GM23338 (cell line): ENCODE results near the gene TMEM217. TPM values are rescaled to one million over a fixed set of nuclear protein-coding genes. Genes with fewer than 3 reads are reported as not detected.

Experiments used
- ATAC-seq: fragments of 200-7000 bp; cut with Tn5 transposase; 3 replicates; pipeline ENCODE4 v1.9.1; 2020
- DNase-seq: peaks from one replicate; pipeline ENCODE4 v3.0.0-alpha.2; 2015; ENCODE audit warnings: low spot score
- H2AFZ ChIP-seq: fragments of 200-600 bp; sonication (generic); 2 replicates; pipeline ENCODE4 v1.8.0; 2016; ENCODE audit warnings: antibody characterized with exemption, mild to moderate bottlenecking, moderate library complexity
- H3F3A ChIP-seq: fragments of 200-600 bp; sonication (generic); replicated peaks from 2 replicates; pipeline ENCODE4 v1.8.0; 2017; ENCODE audit warnings: antibody characterized with exemption, mixed run types, low read depth
- H3K27ac ChIP-seq: fragments of 200-600 bp; sonication (generic); 2 replicates; pipeline ENCODE4 v1.6.1; 2016; ENCODE audit warnings: low read depth
- H3K27me3 ChIP-seq: fragments of 200-600 bp; sonication (generic); 2 replicates; pipeline ENCODE4 v1.8.0; 2016; ENCODE audit warnings: mild to moderate bottlenecking, mixed run types, moderate library complexity; ENCODE audit not compliant: insufficient read depth
- H3K36me3 ChIP-seq: fragments of 200-600 bp; sonication (generic); 2 replicates; pipeline ENCODE4 v1.8.0; 2016; ENCODE audit warnings: mild to moderate bottlenecking; ENCODE audit not compliant: insufficient read depth
- H3K4me1 ChIP-seq: fragments of 200-600 bp; sonication (generic); 2 replicates; pipeline ENCODE4 v1.8.0; 2016; ENCODE audit warnings: mild to moderate bottlenecking, moderate library complexity; ENCODE audit not compliant: insufficient read depth
- H3K4me2 ChIP-seq: fragments of 200-600 bp; sonication (generic); 2 replicates; pipeline ENCODE4 v1.7.1; 2017; ENCODE audit warnings: mixed run types
- H3K4me3 ChIP-seq: fragments of 200-600 bp; sonication (generic); 2 replicates; pipeline ENCODE4 v1.6.1; 2016; ENCODE audit warnings: mixed run types
- H3K79me2 ChIP-seq: fragments of 200-600 bp; sonication (generic); replicated peaks from 2 replicates; pipeline ENCODE4 v1.8.0; 2017; ENCODE audit warnings: mild to moderate bottlenecking; ENCODE audit not compliant: insufficient read depth
- H3K9me2 ChIP-seq: fragments of 200-600 bp; sonication (generic); 2 replicates; pipeline ENCODE4 v1.8.0; 2017; ENCODE audit not compliant: insufficient read depth
- H4K20me1 ChIP-seq: fragments of 200-600 bp; sonication (generic); replicated peaks from 2 replicates; pipeline ENCODE4 v1.8.0; 2017; ENCODE audit warnings: mild to moderate bottlenecking; ENCODE audit not compliant: insufficient read depth
- H3K27ac Mint-ChIP-seq: 2 replicates; pipeline ENCODE4 v1.8.0; 2020; ENCODE audit warnings: inconsistent platforms, mild to moderate bottlenecking, moderate library complexity, mixed read lengths
- H3K27me3 Mint-ChIP-seq: 3 replicates; pipeline ENCODE4 v1.8.0; 2022; ENCODE audit warnings: low read depth, mild to moderate bottlenecking, moderate library complexity, mixed read lengths, inconsistent platforms; ENCODE audit not compliant: insufficient read depth, poor library complexity
- H3K36me3 Mint-ChIP-seq: 3 replicates; pipeline ENCODE4 v1.8.0; 2021; ENCODE audit warnings: low read depth, mild to moderate bottlenecking, inconsistent platforms, moderate library complexity, mixed read lengths
- H3K4me1 Mint-ChIP-seq: 3 replicates; pipeline ENCODE4 v1.8.0; 2020; ENCODE audit warnings: mild to moderate bottlenecking, inconsistent platforms, mixed read lengths
- H3K4me3 Mint-ChIP-seq: 3 replicates; pipeline ENCODE4 v1.8.0; 2021; ENCODE audit warnings: moderate library complexity, mild to moderate bottlenecking, inconsistent platforms, mixed read lengths
- H3K9me3 Mint-ChIP-seq: 3 replicates; pipeline ENCODE4 v1.8.0; 2020; ENCODE audit warnings: moderate library complexity, mild to moderate bottlenecking, inconsistent platforms, mixed read lengths
- CREB1 ChIP-seq: fragments of 250-450 bp; sonication (Bioruptor Pico); IDR thresholded peaks from 2 replicates; pipeline ENCODE4 v1.5.0; 2020; ENCODE audit warnings: low read depth, mild to moderate bottlenecking, moderate library complexity
- EZH2 ChIP-seq: fragments of 200-600 bp; sonication (generic); IDR thresholded peaks from one replicate; pipeline ENCODE4 v1.8.0; 2017; ENCODE audit warnings: antibody characterized with exemption, mild to moderate bottlenecking, low read depth; ENCODE audit not compliant: unreplicated experiment
- JUNB ChIP-seq: IDR thresholded peaks from one replicate; pipeline ENCODE4 v1.6.1; 2016; ENCODE audit warnings: antibody characterized with exemption; ENCODE audit not compliant: unreplicated experiment
- NANOG ChIP-seq: IDR thresholded peaks from 2 replicates; pipeline ENCODE4 v1.6.1; 2016; ENCODE audit warnings: antibody characterized with exemption, borderline replicate concordance
- POLR2AphosphoS5 ChIP-seq: IDR thresholded peaks from 2 replicates; pipeline ENCODE4 v1.6.1; 2016; ENCODE audit warnings: antibody characterized with exemption, low read depth
- STAT1 ChIP-seq: IDR thresholded peaks from one replicate; pipeline ENCODE4 v1.6.1; 2016; ENCODE audit warnings: antibody characterized with exemption; ENCODE audit not compliant: unreplicated experiment
- ZNF114 ChIP-seq: fragments of 250-450 bp; sonication (Bioruptor Pico); IDR thresholded peaks from 2 replicates; pipeline ENCODE4 v1.5.0; 2020; ENCODE audit warnings: mild to moderate bottlenecking, moderate library complexity
- ZNF331 ChIP-seq: fragments of 250-450 bp; sonication (Bioruptor Pico); IDR thresholded peaks from 2 replicates; pipeline ENCODE4 v1.5.0; 2020; ENCODE audit warnings: low read depth, mild to moderate bottlenecking, moderate library complexity
- polyA plus RNA-seq: library from polyadenylated mRNA; unstranded; fragments of >200 nt; fragmentation: Nextera tagmentation; extraction: Ambion mirVana; gene quantifications from 2 replicates; pipeline ENCODE4 v1.2.1, GENCODE V29; 2016
- total RNA-seq: library from RNA; depleted of rRNA; stranded (reverse); fragments of >200 nt; shearing (Covaris generic); gene quantifications from 2 replicates; pipeline ENCODE4 v1.2.3, GENCODE V29; 2014
- TF ChIP-seq, protein P1 (sequence below): IDR thresholded peaks from one replicate; pipeline ENCODE4 v1.6.1; 2018; ENCODE audit warnings: antibody characterized with exemption; ENCODE audit not compliant: unreplicated experiment
- TF ChIP-seq, protein P2 (sequence below), 2 experiments: fragments of 200-600 bp in 1 of 2; sonication (generic) in 1 of 2; conservative IDR thresholded peaks; 2 replicates each; pipeline versions ENCODE4 v1.5.1 to v1.6.1; 2016 to 2017; ENCODE audit warnings: antibody characterized with exemption in 2 of 2, low read depth in 2 of 2, mild to moderate bottlenecking in 2 of 2, moderate library complexity in 1 of 2
- TF ChIP-seq, protein P3 (sequence below): IDR thresholded peaks from 2 replicates; pipeline ENCODE4 v1.6.1; 2016; ENCODE audit warnings: antibody characterized with exemption

Gene TMEM217
- total and polyA plus RNA-seq, 2 experiments from 2014 or later, result 1.3 TPM; not detected in 1

DNA sequence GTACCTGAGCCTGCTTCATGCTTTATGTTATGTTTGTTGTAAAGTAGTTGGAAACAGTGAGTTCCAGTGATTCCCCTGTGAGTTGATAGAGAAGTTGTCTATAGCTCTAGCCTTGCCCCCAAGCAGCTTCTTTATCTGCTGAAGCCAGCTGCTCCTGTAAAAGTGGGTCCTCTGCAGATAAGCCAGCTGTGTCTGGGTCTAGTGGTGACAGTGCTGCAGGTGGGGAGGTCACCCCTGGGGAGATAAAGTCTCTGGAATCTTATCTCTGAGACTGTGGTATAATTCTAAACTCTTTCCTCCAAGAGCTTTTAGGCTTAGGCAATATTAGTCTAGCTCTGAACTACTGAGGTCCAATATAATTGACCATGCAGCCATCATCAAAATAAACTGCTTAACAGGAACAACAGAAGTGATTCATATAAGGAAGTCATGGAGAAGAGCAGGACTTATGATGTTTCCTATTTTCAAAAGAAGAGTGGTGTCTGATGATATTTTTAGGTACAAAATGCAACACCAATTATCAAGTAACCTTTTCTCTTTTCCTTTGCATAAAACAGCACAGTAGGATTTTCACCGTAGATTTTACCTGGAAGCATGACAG, 44.2 kb upstream of the TMEM217 start (continued):
- TF ChIP-seq, protein P1, sequence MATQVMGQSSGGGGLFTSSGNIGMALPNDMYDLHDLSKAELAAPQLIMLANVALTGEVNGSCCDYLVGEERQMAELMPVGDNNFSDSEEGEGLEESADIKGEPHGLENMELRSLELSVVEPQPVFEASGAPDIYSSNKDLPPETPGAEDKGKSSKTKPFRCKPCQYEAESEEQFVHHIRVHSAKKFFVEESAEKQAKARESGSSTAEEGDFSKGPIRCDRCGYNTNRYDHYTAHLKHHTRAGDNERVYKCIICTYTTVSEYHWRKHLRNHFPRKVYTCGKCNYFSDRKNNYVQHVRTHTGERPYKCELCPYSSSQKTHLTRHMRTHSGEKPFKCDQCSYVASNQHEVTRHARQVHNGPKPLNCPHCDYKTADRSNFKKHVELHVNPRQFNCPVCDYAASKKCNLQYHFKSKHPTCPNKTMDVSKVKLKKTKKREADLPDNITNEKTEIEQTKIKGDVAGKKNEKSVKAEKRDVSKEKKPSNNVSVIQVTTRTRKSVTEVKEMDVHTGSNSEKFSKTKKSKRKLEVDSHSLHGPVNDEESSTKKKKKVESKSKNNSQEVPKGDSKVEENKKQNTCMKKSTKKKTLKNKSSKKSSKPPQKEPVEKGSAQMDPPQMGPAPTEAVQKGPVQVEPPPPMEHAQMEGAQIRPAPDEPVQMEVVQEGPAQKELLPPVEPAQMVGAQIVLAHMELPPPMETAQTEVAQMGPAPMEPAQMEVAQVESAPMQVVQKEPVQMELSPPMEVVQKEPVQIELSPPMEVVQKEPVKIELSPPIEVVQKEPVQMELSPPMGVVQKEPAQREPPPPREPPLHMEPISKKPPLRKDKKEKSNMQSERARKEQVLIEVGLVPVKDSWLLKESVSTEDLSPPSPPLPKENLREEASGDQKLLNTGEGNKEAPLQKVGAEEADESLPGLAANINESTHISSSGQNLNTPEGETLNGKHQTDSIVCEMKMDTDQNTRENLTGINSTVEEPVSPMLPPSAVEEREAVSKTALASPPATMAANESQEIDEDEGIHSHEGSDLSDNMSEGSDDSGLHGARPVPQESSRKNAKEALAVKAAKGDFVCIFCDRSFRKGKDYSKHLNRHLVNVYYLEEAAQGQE, result no peak
- TF ChIP-seq, protein P2, sequence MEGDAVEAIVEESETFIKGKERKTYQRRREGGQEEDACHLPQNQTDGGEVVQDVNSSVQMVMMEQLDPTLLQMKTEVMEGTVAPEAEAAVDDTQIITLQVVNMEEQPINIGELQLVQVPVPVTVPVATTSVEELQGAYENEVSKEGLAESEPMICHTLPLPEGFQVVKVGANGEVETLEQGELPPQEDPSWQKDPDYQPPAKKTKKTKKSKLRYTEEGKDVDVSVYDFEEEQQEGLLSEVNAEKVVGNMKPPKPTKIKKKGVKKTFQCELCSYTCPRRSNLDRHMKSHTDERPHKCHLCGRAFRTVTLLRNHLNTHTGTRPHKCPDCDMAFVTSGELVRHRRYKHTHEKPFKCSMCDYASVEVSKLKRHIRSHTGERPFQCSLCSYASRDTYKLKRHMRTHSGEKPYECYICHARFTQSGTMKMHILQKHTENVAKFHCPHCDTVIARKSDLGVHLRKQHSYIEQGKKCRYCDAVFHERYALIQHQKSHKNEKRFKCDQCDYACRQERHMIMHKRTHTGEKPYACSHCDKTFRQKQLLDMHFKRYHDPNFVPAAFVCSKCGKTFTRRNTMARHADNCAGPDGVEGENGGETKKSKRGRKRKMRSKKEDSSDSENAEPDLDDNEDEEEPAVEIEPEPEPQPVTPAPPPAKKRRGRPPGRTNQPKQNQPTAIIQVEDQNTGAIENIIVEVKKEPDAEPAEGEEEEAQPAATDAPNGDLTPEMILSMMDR (conservative IDR thresholded peaks at IDR 0.05; ENCODE audit: low read depth in 2 of 2), result no peak
- TF ChIP-seq CREB1 (CRISPR knock-in tag) (no peak), STAT1 (no peak)

DNA sequence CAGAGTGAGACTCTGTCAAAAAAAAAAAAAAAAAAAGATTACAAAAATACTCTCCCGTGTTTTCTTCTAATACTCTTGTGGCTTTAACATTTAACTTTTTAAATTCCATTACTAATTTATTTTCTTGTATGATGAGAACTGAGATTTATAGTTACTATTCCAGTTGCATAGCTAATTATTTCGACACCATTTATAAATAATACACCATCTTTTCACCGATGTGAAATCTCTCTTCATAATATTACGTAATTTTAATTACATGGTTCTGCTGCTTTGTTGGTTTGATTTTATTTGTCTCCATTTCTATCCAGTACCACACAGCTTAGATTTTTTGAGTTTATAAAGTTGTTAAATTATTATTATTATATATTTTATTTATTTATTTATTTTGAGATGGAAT, 42.0 kb upstream of the TMEM217 start:
- no peaks in the 10 kb centered on the region; the same call in 1 of the 2 replicates for H3K36me3 ChIP-seq
- H3K4me1 Mint-ChIP-seq, result no peaks in the 10 kb centered on the region
- no peak for ATAC-seq
- no peaks in the 10 kb centered on the region for H3K9me2 ChIP-seq
- H2AFZ ChIP-seq, result no peak overlapping the region
- no peak overlapping the region for H3K27ac ChIP-seq
- no peaks in the 10 kb centered on the region for H3F3A ChIP-seq
- H3K4me3 Mint-ChIP-seq, result no peak overlapping the region
- no peak for DNase-seq
- no peaks in the 10 kb centered on the region for H3K27me3 Mint-ChIP-seq
- no peak overlapping the region for H3K4me3 ChIP-seq
- H4K20me1 ChIP-seq, result peaks cover 3% of the 10 kb centered on the region; the same call in 1 of the 2 replicates
- no peaks in the 10 kb centered on the region for H3K79me2 ChIP-seq
- no peak overlapping the region for H3K4me2 ChIP-seq
- H3K27ac Mint-ChIP-seq, result no peak overlapping the region
- no peaks in the 10 kb centered on the region; the same call in 2 of the 3 replicates for H3K9me3 Mint-ChIP-seq
- no peaks in the 10 kb centered on the region for H3K4me1 ChIP-seq
- H3K27me3 ChIP-seq, result no peaks in the 10 kb centered on the region
- H3K36me3 Mint-ChIP-seq, result peaks cover 33% of the 10 kb centered on the region
- TF ChIP-seq, protein P2 (conservative IDR thresholded peaks at IDR 0.05; ENCODE audit: low read depth in 2 of 2), result no peak
- TF ChIP-seq STAT1, result no peak
- TF ChIP-seq ZNF331 (CRISPR knock-in tag), result no peak
- no peak for TF ChIP-seq JUNB
- no peak for TF ChIP-seq NANOG
- TF ChIP-seq, protein P3, sequence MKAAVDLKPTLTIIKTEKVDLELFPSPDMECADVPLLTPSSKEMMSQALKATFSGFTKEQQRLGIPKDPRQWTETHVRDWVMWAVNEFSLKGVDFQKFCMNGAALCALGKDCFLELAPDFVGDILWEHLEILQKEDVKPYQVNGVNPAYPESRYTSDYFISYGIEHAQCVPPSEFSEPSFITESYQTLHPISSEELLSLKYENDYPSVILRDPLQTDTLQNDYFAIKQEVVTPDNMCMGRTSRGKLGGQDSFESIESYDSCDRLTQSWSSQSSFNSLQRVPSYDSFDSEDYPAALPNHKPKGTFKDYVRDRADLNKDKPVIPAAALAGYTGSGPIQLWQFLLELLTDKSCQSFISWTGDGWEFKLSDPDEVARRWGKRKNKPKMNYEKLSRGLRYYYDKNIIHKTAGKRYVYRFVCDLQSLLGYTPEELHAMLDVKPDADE, result no peak
- TF ChIP-seq ZNF114 (CRISPR knock-in tag), result no peak
- TF ChIP-seq EZH2, result no peak
- no peak for TF ChIP-seq POLR2AphosphoS5
